ENCODE measurements around the gene C2orf81. TPM values are rescaled to one million over a fixed set of nuclear protein-coding genes. Genes with fewer than 3 reads are reported as not detected.
"Not testable (repeated sequence)": the region's sequence is repeated elsewhere in the genome, so short reads cannot be mapped to it uniquely, and the experiment has no call there.

Gene C2orf81
- total and polyA plus RNA-seq, 4 donors, result 0.08 to 0.44 (median 0.29) TPM

DNA sequence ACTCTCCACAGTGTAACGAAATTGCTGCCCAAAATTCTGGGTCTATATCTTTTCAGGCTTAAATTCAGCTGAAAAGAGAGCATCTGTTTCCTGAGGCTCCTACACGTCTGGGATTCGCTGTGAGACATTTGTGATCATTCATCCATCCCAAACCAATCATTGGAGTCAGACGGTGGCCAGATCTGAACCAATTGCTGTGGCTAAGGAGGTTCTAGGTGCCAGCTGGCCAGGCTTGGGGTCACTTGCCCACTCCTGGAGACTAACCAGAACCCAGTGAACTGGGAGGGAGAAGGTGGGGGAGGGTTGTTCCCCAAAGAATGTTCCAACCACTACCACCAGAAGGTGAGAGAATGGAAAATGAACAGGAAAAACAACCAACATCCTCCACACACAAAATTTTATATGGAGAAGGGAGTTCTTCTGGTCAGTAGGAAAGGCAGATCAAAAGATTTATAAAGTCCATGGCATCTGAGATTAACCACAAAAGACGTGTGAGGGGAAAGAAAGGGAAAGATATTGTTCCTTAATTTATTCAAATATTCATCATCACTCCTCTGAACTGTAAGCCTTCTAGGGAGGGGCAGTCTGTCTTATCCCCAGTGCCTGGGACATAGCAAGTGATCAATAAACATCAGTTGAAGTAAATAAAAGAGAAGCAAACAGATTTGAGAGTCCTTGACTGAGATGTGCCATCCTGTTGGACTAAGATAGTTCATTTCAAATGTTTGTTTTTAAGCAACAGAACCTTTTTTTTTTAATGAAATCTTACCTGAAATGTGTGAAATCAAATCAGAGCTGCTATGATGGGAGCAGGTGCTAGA is 23.3 kb upstream of the C2orf81 start:
- DNase-seq (ENCODE audit: low spot score), result no peak
- Histone ChIP-seq H3K27me3 (ENCODE audit: control insufficient read depth in 4 of 4, insufficient read depth in 4 of 4, low read length in 3 of 4) (no peaks in the 10 kb centered on the region), H3K9me3 (ENCODE audit: control insufficient read depth in 4 of 4, low read length in 3 of 4) (no peaks in the 10 kb centered on the region), H3K4me1 (ENCODE audit: control insufficient read depth in 4 of 4, insufficient read depth in 4 of 4, low read length in 3 of 4) (peaks cover 26 to 57% (median 42%) of the 10 kb centered on the region in 4 donors), H3K4me3 (ENCODE audit: low read depth in 1 of 3, low read length in 3 of 3) (no peak overlapping the region), H3K36me3 (ENCODE audit: control insufficient read depth in 4 of 4, insufficient read depth in 3 of 4, low read depth in 1 of 4, low read length in 3 of 4) (no peaks in the 10 kb centered on the region), H3K27ac (ENCODE audit: low read depth in 1 of 2, low read length in 2 of 2) (peak overlapping the region; percentile 82 to 84), H3K9ac (ENCODE audit: low read depth in 1 of 2, low read length in 2 of 2) (no peak overlapping the region)
- 24% methylated on average over 5 of the region's 5 CpGs for WGBS
- TF ChIP-seq FOXA1 (IDR thresholded peaks at IDR 0.05), result peak; percentile 16
- TF ChIP-seq HNF4A (conservative IDR thresholded peaks at IDR 0.05), result peak; percentile 26 to 41
- TF ChIP-seq NR2F2 (IDR thresholded peaks at IDR 0.05), result no peak
- peak in 1 of 2 donors; percentile 4 for TF ChIP-seq GABPA (IDR thresholded peaks at IDR 0.05 in 1 of 2, conservative IDR thresholded peaks at IDR 0.05 in 1 of 2)
- peak; percentile 13 to 44 for TF ChIP-seq RXRA (IDR thresholded peaks at IDR 0.05)
- TF ChIP-seq FOXA2 (IDR thresholded peaks at IDR 0.05), result no peak

- not testable (repeated sequence) for DNase-seq (ENCODE audit: low spot score); H3K27me3 ChIP-seq (ENCODE audit: control insufficient read depth in 4 of 4, insufficient read depth in 4 of 4, low read length in 3 of 4); H3K9me3 ChIP-seq (ENCODE audit: control insufficient read depth in 4 of 4, low read length in 3 of 4); H3K36me3 ChIP-seq (ENCODE audit: control insufficient read depth in 4 of 4, insufficient read depth in 3 of 4, low read depth in 1 of 4, low read length in 3 of 4)
- Histone ChIP-seq H3K9ac (ENCODE audit: low read depth in 1 of 2, low read length in 2 of 2) (peak overlapping the region; percentile 21 to 57), H3K4me1 (ENCODE audit: control insufficient read depth in 4 of 4, insufficient read depth in 4 of 4, low read length in 3 of 4) (peaks cover 22 to 72% (median 57%) of the 10 kb centered on the region in 4 donors), H3K4me3 (ENCODE audit: low read depth in 1 of 3, low read length in 3 of 3) (peak overlapping the region; percentile 38 to 80 (median 79)), H3K27ac (ENCODE audit: low read depth in 1 of 2, low read length in 2 of 2) (peak overlapping the region; percentile 92 to 95)
- 82% methylated on average over 16 of the region's 16 CpGs for WGBS
- peak; percentile 39 for TF ChIP-seq TAF1 (conservative IDR thresholded peaks at IDR 0.05)
Measured at GRCh38 chr2:74442483-74443297, 21.3 kb upstream of the C2orf81 start.

GRCh38 chr2:74441690-74442482 is 20.5 kb upstream of the C2orf81 start, which contains the start of gene RTKN:
RTKN (minus strand) TSS chr2:74441937; CDS start chr2:74441816, 121 bp downstream.
- H3K36me3 ChIP-seq (ENCODE audit: control insufficient read depth in 4 of 4, insufficient read depth in 3 of 4, low read depth in 1 of 4, low read length in 3 of 4), result no peaks in the 10 kb centered on the region
- H3K27me3 ChIP-seq (ENCODE audit: control insufficient read depth in 4 of 4, insufficient read depth in 4 of 4, low read length in 3 of 4), result no peaks in the 10 kb centered on the region
- peak within 1 kb of the TSS; percentile 57 to 71 for H3K9ac ChIP-seq (ENCODE audit: low read depth in 1 of 2, low read length in 2 of 2)
- H3K4me1 ChIP-seq (ENCODE audit: control insufficient read depth in 4 of 4, insufficient read depth in 4 of 4, low read length in 3 of 4), result peaks cover 22 to 64% (median 55%) of the 10 kb centered on the region in 4 donors
- H3K27ac ChIP-seq (ENCODE audit: low read depth in 1 of 2, low read length in 2 of 2), result peak within 1 kb of the TSS; percentile 92 to 95
- WGBS, result 11% methylated on average over 75 of the region's 75 CpGs
- H3K9me3 ChIP-seq (ENCODE audit: control insufficient read depth in 4 of 4, low read length in 3 of 4), result no peaks in the 10 kb centered on the region
- DNase-seq (ENCODE audit: low spot score), result peak; percentile 62
- peak within 1 kb of the TSS; percentile 79 to 88 (median 80) for H3K4me3 ChIP-seq (ENCODE audit: low read depth in 1 of 3, low read length in 3 of 3)
- TF ChIP-seq YY1 (IDR thresholded peaks at IDR 0.05), result peak; percentile 58
- no peak for TF ChIP-seq HNF4G (IDR thresholded peaks at IDR 0.05)
- TF ChIP-seq TAF1 (conservative IDR thresholded peaks at IDR 0.05), result peak; percentile 91
- no peak for TF ChIP-seq MAX (IDR thresholded peaks at IDR 0.05)
- TF ChIP-seq FOXA2 (IDR thresholded peaks at IDR 0.05), result no peak
- TF ChIP-seq EGR1 (IDR thresholded peaks at IDR 0.05; ENCODE audit: low read depth in 2 of 2), result peak; percentile 53 to 72
- TF ChIP-seq GABPA (IDR thresholded peaks at IDR 0.05 in 1 of 2, conservative IDR thresholded peaks at IDR 0.05 in 1 of 2), result peak in 1 of 2 donors; percentile 6
- TF ChIP-seq, protein P1, sequence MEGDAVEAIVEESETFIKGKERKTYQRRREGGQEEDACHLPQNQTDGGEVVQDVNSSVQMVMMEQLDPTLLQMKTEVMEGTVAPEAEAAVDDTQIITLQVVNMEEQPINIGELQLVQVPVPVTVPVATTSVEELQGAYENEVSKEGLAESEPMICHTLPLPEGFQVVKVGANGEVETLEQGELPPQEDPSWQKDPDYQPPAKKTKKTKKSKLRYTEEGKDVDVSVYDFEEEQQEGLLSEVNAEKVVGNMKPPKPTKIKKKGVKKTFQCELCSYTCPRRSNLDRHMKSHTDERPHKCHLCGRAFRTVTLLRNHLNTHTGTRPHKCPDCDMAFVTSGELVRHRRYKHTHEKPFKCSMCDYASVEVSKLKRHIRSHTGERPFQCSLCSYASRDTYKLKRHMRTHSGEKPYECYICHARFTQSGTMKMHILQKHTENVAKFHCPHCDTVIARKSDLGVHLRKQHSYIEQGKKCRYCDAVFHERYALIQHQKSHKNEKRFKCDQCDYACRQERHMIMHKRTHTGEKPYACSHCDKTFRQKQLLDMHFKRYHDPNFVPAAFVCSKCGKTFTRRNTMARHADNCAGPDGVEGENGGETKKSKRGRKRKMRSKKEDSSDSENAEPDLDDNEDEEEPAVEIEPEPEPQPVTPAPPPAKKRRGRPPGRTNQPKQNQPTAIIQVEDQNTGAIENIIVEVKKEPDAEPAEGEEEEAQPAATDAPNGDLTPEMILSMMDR (IDR thresholded peaks at IDR 0.05; ENCODE audit: low read depth, low read length, missing input control), result peak; percentile 19
- TF ChIP-seq JUND (IDR thresholded peaks at IDR 0.05), result peak in 1 of 2 donors; percentile 39
- no peak for TF ChIP-seq ZBTB33 (IDR thresholded peaks at IDR 0.05)
- TF ChIP-seq SP1 (IDR thresholded peaks at IDR 0.05), result peak; percentile 80
- TF ChIP-seq REST (IDR thresholded peaks at IDR 0.05), result peak; percentile 80
- peak in 1 of 2 donors; percentile 44 for TF ChIP-seq RAD21 (IDR thresholded peaks at IDR 0.05)

All from liver (tissue), 9 donors.